Measurements from ENCODE around the gene LEFTY2. TPM values are rescaled to one million over a fixed set of nuclear protein-coding genes. Genes with fewer than 3 reads are reported as not detected.

Gene LEFTY2
- total RNA-seq, 1 donor from 2014 or later, result 0.74 TPM

DNA sequence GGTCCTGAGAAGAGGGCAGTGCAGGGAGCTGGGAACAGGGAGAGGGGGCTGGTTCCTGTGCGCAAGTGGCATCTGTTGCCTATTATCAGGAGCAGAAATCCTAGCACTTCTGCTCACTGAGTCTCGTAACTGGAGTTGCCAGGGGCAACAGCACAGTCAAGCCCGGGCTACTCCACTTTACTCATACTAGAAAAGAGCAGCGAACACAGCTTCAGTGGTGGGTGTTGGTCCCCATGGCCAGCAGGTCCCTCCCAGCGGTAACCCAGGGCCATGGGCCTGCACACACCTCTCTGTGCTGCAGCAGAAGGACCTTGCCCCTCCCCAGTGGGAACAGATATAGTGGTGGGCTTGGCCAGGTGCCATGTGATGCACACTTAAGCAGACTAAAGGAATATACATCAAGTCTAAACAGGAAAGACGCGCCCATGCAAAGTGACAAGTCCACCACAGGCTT lies 25.5 kb downstream of the LEFTY2 start:
- Mint-ChIP-seq H3K4me3 (no peak overlapping the region), H3K9me3 (no peaks in the 10 kb centered on the region), H3K27ac (peak overlapping the region; percentile 64), H3K36me3 (peaks cover 24% of the 10 kb centered on the region), H3K4me1 (peaks cover 6% of the 10 kb centered on the region), H3K27me3 (ENCODE audit: low read depth) (peaks cover 6% of the 10 kb centered on the region)
- no peak for DNase-seq (ENCODE audit: low spot score in 2 of 2, unreplicated experiment in 2 of 2)
- TF ChIP-seq CTCF (IDR thresholded peaks at IDR 0.05; ENCODE audit: unreplicated experiment), result no peak

DNA sequence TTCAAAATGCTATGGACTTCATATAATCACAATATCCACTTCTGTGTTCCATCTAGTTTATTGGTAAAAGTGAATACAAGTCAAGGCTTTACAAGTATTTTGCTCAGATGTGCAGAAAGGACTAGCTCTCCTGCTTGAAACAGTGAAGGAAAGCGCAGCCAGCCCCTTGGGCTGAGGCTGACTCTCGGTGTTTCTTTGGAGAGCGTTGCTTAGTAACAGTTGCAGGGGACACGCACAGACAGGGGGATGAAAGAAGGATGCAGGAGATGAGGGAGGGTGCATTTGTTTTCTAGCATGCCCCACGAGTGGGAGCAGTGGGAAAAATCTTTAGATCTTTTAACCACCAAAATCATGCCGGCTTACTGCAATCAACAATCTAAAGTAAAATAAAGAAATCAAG lies 26.1 kb downstream of the LEFTY2 start:
- no peak for TF ChIP-seq CTCF (IDR thresholded peaks at IDR 0.05; ENCODE audit: unreplicated experiment)
- Mint-ChIP-seq H3K4me3 (no peak overlapping the region), H3K4me1 (peaks cover 12% of the 10 kb centered on the region), H3K36me3 (peaks cover 23% of the 10 kb centered on the region), H3K27me3 (ENCODE audit: low read depth) (peaks cover 6% of the 10 kb centered on the region), H3K9me3 (no peaks in the 10 kb centered on the region), H3K27ac (no peak overlapping the region)
- no peak for DNase-seq (ENCODE audit: low spot score in 2 of 2, unreplicated experiment in 2 of 2)

- no peak for DNase-seq (ENCODE audit: low spot score in 2 of 2, unreplicated experiment in 2 of 2)
- H3K9me3 Mint-ChIP-seq, result no peaks in the 10 kb centered on the region
- no peak overlapping the region for H3K27ac Mint-ChIP-seq
- no peak for TF ChIP-seq CTCF (IDR thresholded peaks at IDR 0.05; ENCODE audit: unreplicated experiment)
- H3K4me3 Mint-ChIP-seq, result no peak overlapping the region
- peaks cover 6% of the 10 kb centered on the region for H3K27me3 Mint-ChIP-seq (ENCODE audit: low read depth)
- H3K36me3 Mint-ChIP-seq, result peaks cover 17% of the 10 kb centered on the region
- H3K4me1 Mint-ChIP-seq, result peaks cover 17% of the 10 kb centered on the region
Observed at GRCh38 chr1:225914391-225914790, 26.6 kb downstream of the LEFTY2 start.

GRCh38 chr1:225911191-225912130 lies 29.6 kb downstream of the LEFTY2 start:
- peak; percentile 89 for TF ChIP-seq CTCF (IDR thresholded peaks at IDR 0.05; ENCODE audit: unreplicated experiment)
- Mint-ChIP-seq H3K27me3 (ENCODE audit: low read depth) (peaks cover 6% of the 10 kb centered on the region), H3K4me1 (peaks cover 17% of the 10 kb centered on the region), H3K4me3 (no peak overlapping the region), H3K27ac (no peak overlapping the region), H3K9me3 (no peaks in the 10 kb centered on the region), H3K36me3 (peaks cover 8% of the 10 kb centered on the region)
- peak; percentile 65 to 81 for DNase-seq (ENCODE audit: low spot score in 2 of 2, unreplicated experiment in 2 of 2)

GRCh38 chr1:225909477-225909876 lies 31.5 kb downstream of the LEFTY2 start:
- H3K4me1 Mint-ChIP-seq, result peaks cover 11% of the 10 kb centered on the region

More at GRCh38 chr1:225909477-225909876, 31.5 kb downstream of the LEFTY2 start:
- Mint-ChIP-seq H3K27ac (no peak overlapping the region), H3K9me3 (no peaks in the 10 kb centered on the region), H3K27me3 (ENCODE audit: low read depth) (peaks cover 6% of the 10 kb centered on the region), H3K36me3 (peaks cover 5% of the 10 kb centered on the region), H3K4me3 (no peak overlapping the region)
- no peak for TF ChIP-seq CTCF (IDR thresholded peaks at IDR 0.05; ENCODE audit: unreplicated experiment)
- no peak for DNase-seq (ENCODE audit: low spot score in 2 of 2, unreplicated experiment in 2 of 2)

Measured in mesothelial cell of epicardium (in vitro differentiated cells).